Right ventricle myocardium inferior (tissue), 1 donor: ENCODE results near the gene TCERG1L. TPM values are rescaled to one million over a fixed set of nuclear protein-coding genes. Genes with fewer than 3 reads are reported as not detected.
"Not testable (repeated sequence)": the region's sequence is repeated elsewhere in the genome, so short reads cannot be mapped to it uniquely, and the experiment has no call there.

ENCODE experiments used
- ATAC-seq: fragments of 200-7000 bp; cut with Tn5 transposase; one replicate; pipeline ENCODE4 v1.9.1; 2020; ENCODE audit warnings: mild to moderate bottlenecking, moderate library complexity
- DNase-seq: peaks from one replicate; pipeline ENCODE4 v3.0.0; 2021; ENCODE audit errors: missing footprints
- intact Hi-C: fragments of 100-400 bp; cut with DNase I; formaldehyde crosslinking; loops from one replicate; pipeline ENCODE4 v1.11.0; 2022
- long read RNA-seq: library from polyadenylated mRNA; unstranded; transcript quantifications from one replicate; pipeline ENCODE4 v2.0.0, GENCODE V29; 2021
- total RNA-seq: library from RNA; stranded (reverse); fragmentation: NEBNext Ultra II Directional; extraction: Animal tissue kit (Norgen Biotek cat#: 25700); gene quantifications from one replicate; pipeline ENCODE4 v1.2.1, GENCODE V29; 2021
- donor health status: DM: no; HTN: yes; CAD: no; lungs with severe emphysema.

The TCERG1L gene, protein sequence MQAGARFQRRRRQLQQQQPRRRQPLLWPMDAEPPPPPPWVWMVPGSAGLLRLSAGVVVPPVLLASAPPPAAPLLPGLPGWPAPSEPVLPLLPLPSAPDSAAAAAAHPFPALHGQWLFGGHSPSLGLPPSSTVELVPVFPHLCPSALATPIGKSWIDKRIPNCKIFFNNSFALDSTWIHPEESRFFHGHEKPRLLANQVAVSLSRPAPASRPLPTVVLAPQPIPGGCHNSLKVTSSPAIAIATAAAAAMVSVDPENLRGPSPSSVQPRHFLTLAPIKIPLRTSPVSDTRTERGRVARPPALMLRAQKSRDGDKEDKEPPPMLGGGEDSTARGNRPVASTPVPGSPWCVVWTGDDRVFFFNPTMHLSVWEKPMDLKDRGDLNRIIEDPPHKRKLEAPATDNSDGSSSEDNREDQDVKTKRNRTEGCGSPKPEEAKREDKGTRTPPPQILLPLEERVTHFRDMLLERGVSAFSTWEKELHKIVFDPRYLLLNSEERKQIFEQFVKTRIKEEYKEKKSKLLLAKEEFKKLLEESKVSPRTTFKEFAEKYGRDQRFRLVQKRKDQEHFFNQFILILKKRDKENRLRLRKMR
- total RNA-seq, result not detected
- long read RNA-seq, result 0 reads

DNA sequence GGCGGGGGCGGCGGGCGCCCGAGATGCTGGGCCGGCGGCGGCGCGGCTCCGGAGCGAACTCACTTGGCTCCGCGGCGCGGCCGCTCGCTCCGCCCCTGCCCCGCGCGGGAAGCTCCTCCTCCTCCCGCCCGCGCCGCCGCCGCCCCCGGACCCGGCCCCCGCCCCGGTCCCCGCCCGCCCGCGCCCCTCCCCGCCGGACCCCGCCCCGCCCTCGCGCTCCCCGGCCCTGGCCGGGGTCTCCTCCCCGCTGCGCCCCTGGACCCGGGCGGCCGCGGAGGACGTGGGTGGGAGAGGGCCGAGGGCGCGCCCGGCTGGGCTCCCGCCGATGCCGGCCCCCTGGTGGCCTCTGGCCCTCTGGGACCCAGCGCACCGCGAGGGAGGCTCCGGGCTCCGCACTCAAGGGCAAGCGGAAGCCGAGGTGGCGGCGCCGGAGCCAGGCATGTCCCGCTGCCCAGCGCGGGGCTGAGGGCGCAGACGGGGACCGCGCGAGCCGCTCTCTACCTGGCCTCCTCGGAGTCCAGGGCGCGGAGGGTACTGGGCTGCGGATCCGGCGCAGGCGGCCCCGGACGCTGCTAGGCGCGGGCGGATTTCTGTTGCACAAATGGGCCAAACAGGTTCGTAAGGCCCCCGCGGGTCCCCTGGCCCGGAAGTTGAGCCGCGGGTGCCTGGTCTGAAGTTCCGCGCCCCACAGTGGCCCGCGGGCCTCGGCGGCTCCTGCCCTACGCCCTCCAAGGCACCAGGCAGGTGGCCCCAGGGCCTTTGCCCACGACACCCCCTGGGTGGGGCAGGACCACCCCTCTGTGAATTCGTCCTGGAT is at the start of gene TCERG1L:
TSS of gene TCERG1L (minus strand) at position 61 of the 817 bp plus-strand sequence. CDS start 86 bp downstream, outside the sequence.
- ATAC-seq (no peak), DNase-seq (no peak)
- intact Hi-C loops, result no loop called here

- ATAC-seq, result no peak
Observed at GRCh38 chr10:131358741-131359442, 47.4 kb upstream of the TCERG1L start.

DNA sequence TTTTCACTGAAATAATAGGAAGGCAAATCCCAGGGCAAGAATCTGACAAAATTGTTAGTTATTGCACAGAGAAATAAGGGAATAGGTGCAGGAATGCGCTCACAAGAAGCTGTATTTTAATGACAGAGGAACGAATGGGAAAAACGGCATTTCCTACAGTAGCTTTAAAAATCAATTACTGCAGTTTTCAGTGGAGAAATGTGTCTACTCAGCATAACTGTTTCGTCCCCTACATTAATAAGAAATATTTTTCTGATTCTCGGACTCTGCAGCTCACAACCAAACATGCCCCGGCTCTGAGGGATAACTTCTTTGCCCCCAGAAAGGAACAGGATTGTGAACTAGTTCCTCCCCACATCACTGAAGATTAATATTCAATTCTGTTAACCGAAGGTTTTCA is 44.9 kb upstream of the TCERG1L start:
- no peak for DNase-seq
- intact Hi-C loops, result no loop called here
- no peak for ATAC-seq

More at GRCh38 chr10:131358741-131359442, 47.4 kb upstream of the TCERG1L start:
- no peak for DNase-seq
- intact Hi-C loops, result no loop called here

GRCh38 chr10:131355881-131356280 is 44.4 kb upstream of the TCERG1L start:
- no peak for ATAC-seq
- intact Hi-C loops, result no loop called here
- no peak for DNase-seq

DNA sequence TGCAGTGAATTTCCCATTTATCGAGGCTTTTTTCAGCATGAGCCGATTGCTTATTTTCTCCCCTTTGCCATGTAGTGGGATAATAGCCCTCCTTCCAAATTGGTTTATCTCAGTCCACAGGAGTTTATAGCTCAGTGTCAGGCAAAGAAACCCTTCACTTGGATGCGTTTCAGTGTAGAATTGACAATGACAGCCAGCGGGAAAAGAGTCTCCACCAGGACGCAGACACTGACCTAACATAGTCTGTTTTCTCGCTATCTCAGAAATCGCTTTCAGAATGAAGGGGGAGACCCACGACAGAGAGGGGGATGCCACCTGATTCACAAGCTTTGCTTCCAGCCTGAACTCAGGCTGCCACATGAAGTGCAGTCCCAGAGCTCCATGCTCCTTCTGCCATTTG is 43.5 kb upstream of the TCERG1L start:
- ATAC-seq (no peak), DNase-seq (no peak)
- intact Hi-C loops, result no loop called here

GRCh38 chr10:131354380-131354779 is 42.9 kb upstream of the TCERG1L start:
- intact Hi-C loops, result no loop called here
- ATAC-seq (no peak), DNase-seq (no peak)

DNA sequence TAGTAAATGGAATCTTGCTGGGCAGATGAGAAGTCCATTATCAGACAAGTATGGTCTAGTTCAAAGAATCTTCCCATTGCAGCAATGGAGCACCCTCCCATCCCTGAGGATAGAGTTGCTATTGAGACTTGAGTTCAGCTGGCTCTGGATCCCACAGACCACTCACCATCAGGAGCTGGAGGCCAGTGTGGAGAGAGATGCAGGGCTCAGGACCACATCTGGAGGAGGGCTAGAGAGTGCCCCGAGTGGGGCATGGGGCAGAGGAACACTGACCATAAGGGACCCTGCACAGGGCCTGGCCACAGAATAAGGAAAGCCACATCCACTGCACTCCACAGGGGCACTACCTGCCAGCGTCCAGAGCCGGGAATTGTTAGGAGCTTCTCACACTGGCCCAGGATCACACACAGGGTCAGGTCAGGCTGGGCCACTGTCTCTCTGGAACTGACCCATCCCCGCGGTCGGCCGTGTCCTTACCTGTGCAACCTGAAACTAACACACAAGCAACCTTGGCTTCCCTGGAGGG is 41.3 kb upstream of the TCERG1L start:
- no peak for DNase-seq
- intact Hi-C loops, result no loop called here
- ATAC-seq, result no peak

- intact Hi-C loops, result no loop called here
Observed at GRCh38 chr10:131350660-131351059, 39.1 kb upstream of the TCERG1L start.

DNA sequence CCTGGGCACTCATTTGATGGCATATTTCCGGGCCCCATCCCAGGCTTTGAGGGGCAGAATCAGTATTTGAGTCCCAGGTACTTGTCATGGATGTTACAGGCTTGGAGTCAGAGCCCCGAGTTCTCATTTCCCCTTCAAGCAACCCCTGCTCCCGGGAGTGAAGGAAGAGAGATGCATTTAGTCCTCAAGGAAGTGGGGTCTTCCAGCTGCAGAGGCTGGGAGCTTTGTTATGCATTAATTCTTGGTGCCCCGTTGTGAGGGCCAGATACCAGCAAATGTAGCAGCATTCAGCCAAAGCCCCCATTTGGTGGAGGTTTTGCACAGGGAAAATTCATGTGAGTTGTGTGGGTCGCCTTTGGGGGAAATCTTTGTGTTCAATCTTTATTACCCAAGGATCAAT is 38.7 kb upstream of the TCERG1L start:
- ATAC-seq (no peak), DNase-seq (no peak)
- intact Hi-C loops, result no loop called here

More at GRCh38 chr10:131350660-131351059, 39.1 kb upstream of the TCERG1L start:
- ATAC-seq (no peak), DNase-seq (no peak)

- intact Hi-C loops, result no loop called here
- no peak for ATAC-seq
- no peak for DNase-seq
Observed at GRCh38 chr10:131346456-131346855, 34.9 kb upstream of the TCERG1L start.

GRCh38 chr10:131345691-131346090 is 34.2 kb upstream of the TCERG1L start:
- intact Hi-C loops, result no loop called here
- no peak for ATAC-seq
- no peak for DNase-seq

DNA sequence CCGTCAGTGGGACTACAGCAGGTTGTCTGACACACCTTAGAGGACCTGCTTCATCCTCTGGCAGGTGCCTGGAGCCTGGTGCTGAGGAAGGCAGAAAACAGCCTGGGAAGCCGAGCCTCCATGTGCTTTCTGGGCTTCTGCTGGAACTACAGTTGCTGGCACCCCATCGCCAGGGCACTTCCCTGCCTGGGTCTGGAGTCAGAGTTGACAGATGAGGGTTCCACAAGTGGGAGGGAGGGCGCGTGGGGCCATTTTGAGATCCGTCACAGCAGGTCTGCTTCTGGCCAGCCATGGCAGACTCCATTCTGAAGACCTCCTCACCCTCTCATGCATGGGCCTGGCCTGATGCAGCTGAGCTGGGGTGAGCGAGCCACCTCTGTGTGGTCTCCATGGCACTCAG is 33.2 kb upstream of the TCERG1L start:
- intact Hi-C loops, result no loop called here

GRCh38 chr10:131337741-131338140 is 26.2 kb upstream of the TCERG1L start:
- ATAC-seq (no peak), DNase-seq (no peak)
- intact Hi-C loops, result no loop called here

More for the DNA sequence above, 33.2 kb upstream of the TCERG1L start:
- ATAC-seq (no peak), DNase-seq (no peak)

- ATAC-seq, result no peak
- DNase-seq, result no peak
- intact Hi-C loops, result no loop called here
Observed at GRCh38 chr10:131332821-131333220, 21.3 kb upstream of the TCERG1L start.

GRCh38 chr10:131323880-131324279 is 12.4 kb upstream of the TCERG1L start:
- intact Hi-C loops, result no loop called here
- DNase-seq (no peak), ATAC-seq (no peak)

- no peak for ATAC-seq
- intact Hi-C loops, result no loop called here
- no peak for DNase-seq
Observed at GRCh38 chr10:131323025-131323424, 11.5 kb upstream of the TCERG1L start.

DNA sequence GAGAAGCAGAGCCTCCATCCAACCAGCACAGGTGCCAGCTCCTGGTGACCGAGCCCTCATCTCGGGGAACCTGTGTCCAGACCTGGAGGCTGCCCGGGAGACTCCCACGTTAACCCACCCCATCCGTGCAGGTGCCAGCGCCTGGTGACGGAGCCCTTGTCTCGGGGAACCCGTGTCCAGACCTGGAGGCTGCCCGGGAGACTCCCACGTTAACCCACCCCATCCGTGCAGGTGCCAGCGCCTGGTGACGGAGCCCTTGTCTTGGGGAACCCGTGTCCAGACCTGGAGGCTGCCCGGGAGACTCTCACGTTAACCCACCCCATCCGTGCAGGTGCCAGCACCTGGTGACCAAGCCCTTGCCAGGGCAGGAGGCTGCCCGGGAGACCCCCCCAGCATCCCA is 11.1 kb upstream of the TCERG1L start:
- ATAC-seq, intact Hi-C loops, DNase-seq: not testable (repeated sequence)

GRCh38 chr10:131320860-131321604 is 9.5 kb upstream of the TCERG1L start:
- no peak for ATAC-seq
- intact Hi-C loops, result no loop called here

More at GRCh38 chr10:131320860-131321604, 9.5 kb upstream of the TCERG1L start:
- DNase-seq, result no peak
